ENCODE data around the gene TBC1D22B. TPM values are rescaled to one million over a fixed set of nuclear protein-coding genes. Genes with fewer than 3 reads are reported as not detected.

The TBC1D22B gene
- total and polyA plus RNA-seq, 2 of the 13 experiments (the other 11 are each of a cell fraction or from before 2014, with no cell fraction given) = 9.7 to 12.9 TPM

DNA sequence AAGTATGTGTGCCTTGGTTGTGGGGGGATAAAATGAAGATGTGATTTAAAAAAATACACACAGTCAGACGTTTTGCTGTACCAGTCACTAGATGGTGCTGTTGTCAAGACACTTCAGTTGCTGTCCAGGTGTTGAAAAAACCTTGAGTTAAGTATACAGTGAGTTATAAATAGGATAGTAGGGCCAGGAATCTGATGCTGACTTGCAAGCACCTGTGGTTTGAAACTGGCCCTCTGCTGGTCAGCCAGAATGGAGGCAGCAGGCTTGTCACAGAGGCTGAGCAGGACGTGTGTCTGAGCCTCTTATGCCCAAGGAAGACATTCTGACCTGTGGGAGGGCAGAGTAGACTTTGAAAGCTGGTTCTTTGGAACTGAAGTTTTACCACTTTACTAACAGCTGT lies 124.0 kb downstream of the TBC1D22B start (continued):
- TF ChIP-seq CBX1 (IDR thresholded peaks at IDR 0.05; ENCODE audit: low read depth) (no peak), NFE2L1 (CRISPR knock-in tag; IDR thresholded peaks at IDR 0.05; ENCODE audit: borderline replicate concordance) (no peak), BORCS8-MEF2B (CRISPR knock-in tag; IDR thresholded peaks at IDR 0.05) (no peak), ZNF446 (CRISPR knock-in tag; IDR thresholded peaks at IDR 0.05) (no peak), TCF7L2 (IDR thresholded peaks at IDR 0.05; ENCODE audit: low read depth, low read length) (no peak), FOXC1 (CRISPR knock-in tag; IDR thresholded peaks at IDR 0.05; ENCODE audit: borderline replicate concordance) (no peak), GTF3A (CRISPR knock-in tag; conservative IDR thresholded peaks at IDR 0.05) (no peak), IKZF4 (CRISPR knock-in tag; IDR thresholded peaks at IDR 0.05; ENCODE audit: borderline replicate concordance, low read depth, not compliant biosample characterization) (no peak), ZNF557 (CRISPR knock-in tag; IDR thresholded peaks at IDR 0.05) (no peak), ZNF550 (CRISPR knock-in tag; IDR thresholded peaks at IDR 0.05; ENCODE audit: borderline replicate concordance) (no peak)
- TF ChIP-seq, protein P1, sequence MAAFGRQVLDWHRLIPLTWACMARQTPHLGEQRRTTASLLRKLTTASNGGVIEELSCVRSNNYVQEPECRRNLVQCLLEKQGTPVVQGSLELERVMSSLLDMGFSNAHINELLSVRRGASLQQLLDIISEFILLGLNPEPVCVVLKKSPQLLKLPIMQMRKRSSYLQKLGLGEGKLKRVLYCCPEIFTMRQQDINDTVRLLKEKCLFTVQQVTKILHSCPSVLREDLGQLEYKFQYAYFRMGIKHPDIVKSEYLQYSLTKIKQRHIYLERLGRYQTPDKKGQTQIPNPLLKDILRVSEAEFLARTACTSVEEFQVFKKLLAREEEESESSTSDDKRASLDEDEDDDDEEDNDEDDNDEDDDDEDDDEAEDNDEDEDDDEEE (CRISPR knock-in tag; IDR thresholded peaks at IDR 0.05) = no peak
- TF ChIP-seq, protein P2, sequence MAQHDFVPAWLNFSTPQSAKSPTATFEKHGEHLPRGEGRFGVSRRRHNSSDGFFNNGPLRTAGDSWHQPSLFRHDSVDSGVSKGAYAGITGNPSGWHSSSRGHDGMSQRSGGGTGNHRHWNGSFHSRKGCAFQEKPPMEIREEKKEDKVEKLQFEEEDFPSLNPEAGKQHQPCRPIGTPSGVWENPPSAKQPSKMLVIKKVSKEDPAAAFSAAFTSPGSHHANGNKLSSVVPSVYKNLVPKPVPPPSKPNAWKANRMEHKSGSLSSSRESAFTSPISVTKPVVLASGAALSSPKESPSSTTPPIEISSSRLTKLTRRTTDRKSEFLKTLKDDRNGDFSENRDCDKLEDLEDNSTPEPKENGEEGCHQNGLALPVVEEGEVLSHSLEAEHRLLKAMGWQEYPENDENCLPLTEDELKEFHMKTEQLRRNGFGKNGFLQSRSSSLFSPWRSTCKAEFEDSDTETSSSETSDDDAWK (CRISPR knock-in tag; IDR thresholded peaks at IDR 0.05) = no peak
- TF ChIP-seq, protein P3, sequence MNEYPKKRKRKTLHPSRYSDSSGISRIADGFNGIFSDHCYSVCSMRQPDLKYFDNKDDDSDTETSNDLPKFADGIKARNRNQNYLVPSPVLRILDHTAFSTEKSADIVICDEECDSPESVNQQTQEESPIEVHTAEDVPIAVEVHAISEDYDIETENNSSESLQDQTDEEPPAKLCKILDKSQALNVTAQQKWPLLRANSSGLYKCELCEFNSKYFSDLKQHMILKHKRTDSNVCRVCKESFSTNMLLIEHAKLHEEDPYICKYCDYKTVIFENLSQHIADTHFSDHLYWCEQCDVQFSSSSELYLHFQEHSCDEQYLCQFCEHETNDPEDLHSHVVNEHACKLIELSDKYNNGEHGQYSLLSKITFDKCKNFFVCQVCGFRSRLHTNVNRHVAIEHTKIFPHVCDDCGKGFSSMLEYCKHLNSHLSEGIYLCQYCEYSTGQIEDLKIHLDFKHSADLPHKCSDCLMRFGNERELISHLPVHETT (CRISPR knock-in tag; conservative IDR thresholded peaks at IDR 0.05) = no peak
- TF ChIP-seq, protein P4, sequence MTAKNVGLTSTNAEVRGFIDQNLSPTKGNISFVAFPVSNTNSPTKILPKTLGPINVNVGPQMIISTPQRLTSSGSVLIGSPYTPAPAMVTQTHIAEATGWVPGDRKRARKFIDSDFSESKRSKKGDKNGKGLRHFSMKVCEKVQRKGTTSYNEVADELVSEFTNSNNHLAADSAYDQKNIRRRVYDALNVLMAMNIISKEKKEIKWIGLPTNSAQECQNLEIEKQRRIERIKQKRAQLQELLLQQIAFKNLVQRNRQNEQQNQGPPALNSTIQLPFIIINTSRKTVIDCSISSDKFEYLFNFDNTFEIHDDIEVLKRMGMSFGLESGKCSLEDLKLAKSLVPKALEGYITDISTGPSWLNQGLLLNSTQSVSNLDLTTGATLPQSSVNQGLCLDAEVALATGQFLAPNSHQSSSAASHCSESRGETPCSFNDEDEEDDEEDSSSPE (CRISPR knock-in tag; IDR thresholded peaks at IDR 0.05) = no peak
- TF ChIP-seq, protein P5, sequence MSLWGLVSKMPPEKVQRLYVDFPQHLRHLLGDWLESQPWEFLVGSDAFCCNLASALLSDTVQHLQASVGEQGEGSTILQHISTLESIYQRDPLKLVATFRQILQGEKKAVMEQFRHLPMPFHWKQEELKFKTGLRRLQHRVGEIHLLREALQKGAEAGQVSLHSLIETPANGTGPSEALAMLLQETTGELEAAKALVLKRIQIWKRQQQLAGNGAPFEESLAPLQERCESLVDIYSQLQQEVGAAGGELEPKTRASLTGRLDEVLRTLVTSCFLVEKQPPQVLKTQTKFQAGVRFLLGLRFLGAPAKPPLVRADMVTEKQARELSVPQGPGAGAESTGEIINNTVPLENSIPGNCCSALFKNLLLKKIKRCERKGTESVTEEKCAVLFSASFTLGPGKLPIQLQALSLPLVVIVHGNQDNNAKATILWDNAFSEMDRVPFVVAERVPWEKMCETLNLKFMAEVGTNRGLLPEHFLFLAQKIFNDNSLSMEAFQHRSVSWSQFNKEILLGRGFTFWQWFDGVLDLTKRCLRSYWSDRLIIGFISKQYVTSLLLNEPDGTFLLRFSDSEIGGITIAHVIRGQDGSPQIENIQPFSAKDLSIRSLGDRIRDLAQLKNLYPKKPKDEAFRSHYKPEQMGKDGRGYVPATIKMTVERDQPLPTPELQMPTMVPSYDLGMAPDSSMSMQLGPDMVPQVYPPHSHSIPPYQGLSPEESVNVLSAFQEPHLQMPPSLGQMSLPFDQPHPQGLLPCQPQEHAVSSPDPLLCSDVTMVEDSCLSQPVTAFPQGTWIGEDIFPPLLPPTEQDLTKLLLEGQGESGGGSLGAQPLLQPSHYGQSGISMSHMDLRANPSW (CRISPR knock-in tag; IDR thresholded peaks at IDR 0.05; ENCODE audit: borderline replicate concordance) = no peak
- TF ChIP-seq, protein P6, sequence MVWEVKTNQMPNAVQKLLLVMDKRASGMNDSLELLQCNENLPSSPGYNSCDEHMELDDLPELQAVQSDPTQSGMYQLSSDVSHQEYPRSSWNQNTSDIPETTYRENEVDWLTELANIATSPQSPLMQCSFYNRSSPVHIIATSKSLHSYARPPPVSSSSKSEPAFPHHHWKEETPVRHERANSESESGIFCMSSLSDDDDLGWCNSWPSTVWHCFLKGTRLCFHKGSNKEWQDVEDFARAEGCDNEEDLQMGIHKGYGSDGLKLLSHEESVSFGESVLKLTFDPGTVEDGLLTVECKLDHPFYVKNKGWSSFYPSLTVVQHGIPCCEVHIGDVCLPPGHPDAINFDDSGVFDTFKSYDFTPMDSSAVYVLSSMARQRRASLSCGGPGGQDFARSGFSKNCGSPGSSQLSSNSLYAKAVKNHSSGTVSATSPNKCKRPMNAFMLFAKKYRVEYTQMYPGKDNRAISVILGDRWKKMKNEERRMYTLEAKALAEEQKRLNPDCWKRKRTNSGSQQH (CRISPR knock-in tag; IDR thresholded peaks at IDR 0.05; ENCODE audit: low read depth) = no peak

Measured in HepG2 (cell line).